ENCODE data around the gene GNL1.
A peak's percentile ranks its signal among the peaks of the same experiment; 100 is the strongest.
"Not testable (repeated sequence)": the region's sequence is repeated elsewhere in the genome, so short reads cannot be mapped to it uniquely, and the experiment has no call there.

GNL1 gene

DNA sequence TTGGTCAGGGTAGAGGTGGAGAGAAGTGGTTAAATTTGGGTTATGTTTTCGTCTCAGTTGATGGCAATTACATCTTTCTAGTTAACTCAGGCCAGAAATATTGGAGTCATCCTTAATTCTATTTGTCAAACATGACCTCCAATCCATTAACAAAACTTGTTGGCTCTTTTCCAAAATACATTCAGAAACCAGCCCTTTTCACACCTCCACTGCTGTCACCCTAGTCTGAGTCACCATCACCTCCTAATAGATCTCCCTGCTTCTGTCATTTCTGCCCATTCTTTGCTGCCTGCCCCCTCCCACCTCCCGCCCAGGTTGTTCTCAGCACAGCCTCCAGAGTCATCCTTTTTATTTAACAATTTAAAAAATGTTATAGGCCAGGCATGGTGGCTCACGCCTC, 12.0 kb upstream of the GNL1 start:
- no peak for DNase-seq

GRCh38 chr6:30565772-30566171, 9.5 kb upstream of the GNL1 start:
- no peak for DNase-seq

DNA sequence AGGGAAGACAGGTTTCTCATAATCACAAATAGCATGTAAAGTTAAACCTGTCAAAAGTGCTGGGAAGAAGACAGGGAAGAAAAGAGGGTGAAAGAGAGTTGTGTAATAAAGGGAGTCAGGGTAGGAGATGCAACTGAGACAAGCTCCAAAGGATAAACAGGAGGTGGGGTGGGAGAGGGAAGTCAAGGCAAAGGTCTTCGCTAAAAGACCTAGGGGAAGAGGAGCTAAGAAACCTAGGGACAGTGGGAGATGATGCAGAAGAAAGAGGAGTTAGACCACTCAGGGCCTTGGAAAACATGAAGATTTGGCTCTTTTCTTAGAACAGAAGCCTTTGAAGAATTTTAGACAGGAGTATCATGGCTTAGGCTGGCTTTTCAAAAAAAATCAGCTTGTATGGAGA, 7.8 kb upstream of the GNL1 start:
- DNase-seq, result no peak

DNA sequence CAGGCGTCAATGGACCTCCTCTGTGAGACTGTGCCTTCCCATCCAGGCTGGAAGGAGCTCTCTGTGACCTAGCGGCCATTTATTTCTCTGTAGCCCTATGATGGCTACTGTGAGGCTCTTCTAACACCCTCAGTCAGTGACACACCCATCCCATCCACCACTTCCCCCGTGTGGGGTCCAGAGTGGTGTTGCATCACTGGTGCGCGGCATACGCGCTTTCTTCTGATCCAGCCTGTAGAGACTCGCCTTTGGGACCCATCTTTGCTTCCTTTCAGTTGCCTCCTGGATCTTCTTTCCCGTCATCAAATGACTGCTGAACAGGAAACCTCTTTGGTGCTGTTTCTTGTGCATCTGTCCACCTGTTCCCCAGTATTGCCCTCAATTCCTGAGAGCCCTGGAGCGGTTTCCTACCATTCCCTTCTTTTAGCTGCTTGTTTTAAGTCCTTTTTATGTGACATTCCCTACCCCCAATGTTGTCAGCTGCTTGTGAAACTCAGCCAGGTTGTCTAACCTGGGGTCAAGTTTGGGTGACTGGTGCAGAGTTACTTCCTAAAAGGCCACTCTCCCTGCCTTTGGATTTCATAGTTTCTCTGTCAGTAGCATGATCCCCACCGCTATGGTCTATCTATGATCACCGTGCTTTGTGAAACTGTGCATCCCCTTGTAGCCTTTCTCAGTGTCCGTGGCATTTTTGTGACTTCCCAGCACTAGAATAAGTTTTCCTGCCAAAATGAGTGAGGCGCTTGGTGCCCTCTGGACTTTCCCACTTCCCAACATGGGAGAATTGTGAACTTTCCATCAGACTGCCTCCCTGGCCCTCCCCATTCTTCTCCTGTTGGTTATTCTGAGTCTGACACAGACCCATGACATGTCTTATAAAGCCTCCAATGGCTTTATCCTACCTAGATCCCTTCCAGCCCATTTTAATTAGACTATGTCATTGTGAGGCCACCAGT, 6.5 kb upstream of the GNL1 start:
- no peak for DNase-seq

DNA sequence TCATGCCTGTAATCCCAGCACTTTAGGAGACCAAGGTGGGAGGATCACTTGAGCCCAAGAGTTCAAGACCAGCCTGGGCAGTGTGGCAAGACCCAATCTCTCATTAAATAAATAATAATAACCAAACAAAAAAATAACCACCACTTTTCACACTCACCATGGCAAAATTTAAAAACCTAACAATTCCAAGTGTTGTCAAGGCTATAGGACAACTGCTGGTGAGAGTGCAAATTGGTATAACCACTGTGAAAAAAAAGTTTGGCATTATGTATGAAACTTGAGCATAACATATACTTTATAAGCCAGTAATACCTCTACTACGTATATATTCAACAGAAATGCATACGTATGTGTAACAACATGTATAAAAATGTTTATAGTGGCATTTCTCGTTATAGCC, 4.6 kb upstream of the GNL1 start:
- DNase-seq, result no peak

GRCh38 chr6:30557683-30557981, 1.3 kb upstream of the GNL1 start:
- no peak for DNase-seq

DNA sequence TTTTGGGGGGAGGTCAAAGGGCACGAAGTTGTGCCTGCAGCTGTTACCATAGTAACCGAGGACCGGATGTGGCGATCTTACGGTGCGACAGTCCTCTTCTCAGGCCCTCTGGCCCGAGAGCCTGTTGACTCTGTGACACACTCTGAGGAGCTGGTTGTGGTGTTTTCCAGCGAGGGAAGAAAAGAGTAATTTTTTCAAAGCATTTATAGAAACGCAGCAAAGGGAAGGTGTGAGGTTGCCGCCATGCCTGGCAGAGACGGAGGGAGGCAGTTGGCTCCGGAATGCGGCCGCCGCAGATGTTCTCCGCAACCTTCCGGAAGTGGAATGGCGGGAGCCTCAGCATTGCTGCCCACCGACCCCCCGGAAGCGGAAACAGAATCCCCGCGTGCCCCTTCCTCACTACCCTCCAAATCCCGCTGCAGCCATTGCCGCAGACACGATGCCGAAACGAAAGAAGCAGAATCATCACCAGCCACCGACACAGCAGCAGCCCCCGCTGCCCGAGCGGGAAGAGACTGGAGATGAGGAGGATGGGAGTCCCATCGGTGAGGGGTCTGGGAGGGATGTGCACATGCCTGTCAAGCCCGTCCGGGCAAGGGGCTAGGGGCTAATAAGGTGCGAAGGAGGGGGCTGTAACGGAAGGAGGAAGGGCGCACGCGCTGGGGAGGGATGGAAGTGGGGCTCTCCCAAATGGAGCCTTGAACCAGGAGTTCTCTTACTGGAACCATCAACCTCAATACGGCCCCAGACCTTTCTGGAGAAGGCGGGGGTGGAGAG, 805 bp upstream of the GNL1 start, which contains the start of gene PRR3:
Gene PRR3, plus strand, starts transcription at position 390 of the 777 bp plus-strand sequence. Its CDS starts 50 bp downstream, at position 440.
- DNase-seq, result peak; percentile 68

DNA sequence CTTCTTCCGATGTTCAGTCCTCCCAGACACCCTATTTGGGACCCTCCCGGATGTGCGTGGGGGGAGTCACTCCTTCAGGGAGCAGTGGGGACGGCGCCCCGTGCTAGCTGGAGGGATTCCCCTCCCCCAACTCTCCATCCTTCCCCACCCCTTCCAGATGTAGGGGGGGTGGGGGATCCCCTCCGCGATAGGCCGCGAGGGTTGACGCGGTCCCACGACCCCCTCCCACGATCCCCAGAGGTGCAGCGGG, 548 bp downstream of the GNL1 start:
- DNase-seq, result no peak

DNA sequence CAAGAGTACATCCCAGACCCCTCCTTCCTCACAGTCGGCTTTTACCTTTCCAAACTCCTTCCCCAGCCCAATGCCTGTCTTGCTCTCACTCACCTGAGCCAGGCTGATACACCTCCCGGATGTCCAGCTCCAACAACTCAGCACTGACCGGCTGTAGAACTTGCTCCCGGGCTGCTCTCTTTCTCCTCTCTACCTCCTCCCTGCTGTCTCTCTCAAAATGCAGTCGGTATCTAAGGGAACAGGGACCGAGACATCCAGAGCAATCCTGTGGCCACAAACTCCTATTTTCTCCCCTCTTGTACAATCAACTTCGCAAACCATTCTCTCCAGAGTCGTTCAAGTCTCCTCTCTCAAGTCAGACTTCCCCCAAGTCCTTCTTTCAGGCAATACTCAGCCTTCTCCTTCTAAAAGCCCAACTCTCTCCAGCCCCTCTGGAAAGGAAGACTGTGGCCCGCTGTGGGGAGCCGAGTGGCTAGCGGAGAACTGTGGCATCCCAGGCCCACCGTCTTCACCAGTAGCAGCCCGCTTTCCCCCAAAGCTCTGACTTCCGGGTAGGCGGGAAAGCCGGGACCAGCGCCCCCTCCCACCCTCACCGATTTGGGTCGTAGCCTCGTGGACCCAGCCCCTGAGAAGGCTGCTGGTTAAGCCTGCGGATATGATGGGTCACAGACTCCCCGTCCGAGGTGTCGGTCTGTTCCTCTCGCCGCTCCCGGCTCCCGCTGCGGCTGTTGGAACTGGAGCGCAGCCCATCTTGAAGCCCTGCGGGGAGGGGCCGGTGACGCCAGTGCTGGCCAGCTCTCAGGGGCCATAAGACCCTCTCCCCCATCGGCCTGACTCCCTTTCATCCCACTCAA, 1.1 kb downstream of the GNL1 start:
- DNase-seq, result no peak

GRCh38 chr6:30554404-30554803, 1.9 kb downstream of the GNL1 start:
- no peak for DNase-seq

DNA sequence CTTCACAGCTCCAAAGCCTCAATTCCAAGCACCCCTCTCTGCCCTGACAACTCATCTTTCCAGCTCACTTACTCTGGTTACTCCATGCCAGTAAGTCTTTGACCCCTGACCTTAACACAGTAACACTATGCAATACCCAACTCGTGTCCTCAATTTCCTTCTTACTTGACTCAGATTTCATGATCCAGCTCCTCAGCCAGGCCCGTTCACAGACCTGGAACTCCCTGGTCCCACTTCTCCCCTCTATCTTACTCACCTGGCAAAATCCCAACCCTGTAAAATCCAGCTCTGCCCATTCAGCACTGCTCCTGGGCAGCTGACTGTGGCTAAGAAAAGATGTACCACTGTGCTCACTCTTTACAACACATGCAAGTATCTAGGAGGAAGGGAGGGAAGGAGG, 7.9 kb downstream of the GNL1 start:
- DNase-seq, result no peak

- no peak for DNase-seq
Measured at GRCh38 chr6:30547454-30547853, 8.8 kb downstream of the GNL1 start.

DNA sequence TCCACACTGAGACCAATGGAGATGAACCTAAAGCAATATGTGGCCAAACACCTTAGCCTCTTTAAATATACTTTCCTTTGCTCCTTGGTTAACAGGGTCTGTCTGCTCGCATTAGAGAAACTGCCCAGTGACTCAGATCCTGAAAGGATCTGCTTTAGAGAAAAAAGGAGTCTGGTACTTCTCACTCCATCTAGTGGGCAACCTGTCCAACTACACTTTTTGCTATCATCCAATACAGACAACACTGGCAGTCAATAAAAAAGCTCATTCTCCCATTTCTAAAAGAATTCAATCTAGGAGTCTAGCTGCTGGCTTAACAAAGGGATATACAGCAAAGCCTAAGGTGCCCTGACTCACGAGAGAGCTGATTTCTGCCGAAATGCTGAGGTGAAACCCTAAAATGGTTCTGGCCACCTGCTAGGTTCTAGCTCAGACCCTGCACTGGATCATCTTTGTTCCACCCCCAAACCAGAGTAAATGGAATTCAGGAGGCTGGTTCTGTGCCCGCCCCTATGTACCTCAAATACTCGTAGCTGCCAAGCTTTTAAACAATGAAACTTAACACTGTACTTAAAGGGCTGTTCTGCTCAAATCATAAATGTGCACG, 11.5 kb downstream of the GNL1 start:
- no peak for DNase-seq

GRCh38 chr6:30543821-30544220, 12.5 kb downstream of the GNL1 start:
- DNase-seq, result no peak

GRCh38 chr6:30542915-30543314, 13.4 kb downstream of the GNL1 start:
- DNase-seq, result no peak

- no peak for DNase-seq
Measured at GRCh38 chr6:30542404-30542725, 13.9 kb downstream of the GNL1 start.

- DNase-seq, result no peak
Measured at GRCh38 chr6:30541515-30542403, 14.5 kb downstream of the GNL1 start.

DNA sequence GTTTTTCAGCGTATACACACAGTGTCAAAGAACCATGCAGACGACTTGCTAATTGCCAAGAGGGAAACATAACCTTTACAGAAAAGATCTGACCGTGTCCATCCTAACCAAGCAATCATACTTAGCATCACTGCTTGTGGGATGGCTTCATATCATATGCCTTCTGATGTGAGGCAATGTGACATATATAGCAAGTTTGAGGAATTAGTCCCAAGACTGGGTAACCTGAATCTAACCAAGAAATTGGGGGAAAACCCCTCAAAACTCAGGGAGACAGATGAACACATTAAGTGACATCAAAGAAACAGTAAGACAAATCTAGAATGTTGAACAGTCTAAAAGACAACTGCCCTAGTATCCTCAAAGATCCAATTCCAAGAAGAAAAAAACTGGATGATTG, 18.4 kb downstream of the GNL1 start:
- no peak for DNase-seq

- no peak for DNase-seq
Measured at GRCh38 chr6:30533460-30534294, 22.6 kb downstream of the GNL1 start.

DNA sequence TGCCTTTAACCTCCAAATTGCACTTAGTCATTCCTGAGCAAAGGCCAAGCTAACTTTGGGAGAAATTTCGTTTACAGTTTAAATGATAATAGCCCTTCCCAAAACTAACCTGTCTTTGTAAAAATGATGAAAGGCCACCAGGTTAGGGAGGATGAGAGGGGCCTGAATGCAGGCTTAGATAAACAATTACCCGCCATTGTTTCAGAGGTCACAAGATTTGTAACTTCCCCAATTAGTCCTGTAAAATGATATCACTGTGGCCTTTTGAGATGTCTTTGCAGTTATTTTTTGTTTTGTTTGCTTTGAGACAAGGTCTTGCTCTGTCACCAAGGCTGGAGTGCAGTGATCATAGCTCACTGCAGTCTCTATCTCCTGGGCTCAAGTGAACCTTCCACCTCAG, 26.3 kb downstream of the GNL1 start:
- no peak for DNase-seq

- DNase-seq, result not testable (repeated sequence)
Measured at GRCh38 chr6:30529349-30529875, 26.9 kb downstream of the GNL1 start.

Measured in NCI-H524 treated with DMSO at 0.1 percent for 48 hours (cell line).